IMR-90 (cell line): Measurements from ENCODE around the gene ITPRIP. TPM values are rescaled to one million over a fixed set of nuclear protein-coding genes. Genes with fewer than 3 reads are reported as not detected.
A peak's percentile ranks its signal among the peaks of the same experiment; 100 is the strongest.

Source experiments
- CTCF ChIP-seq: conservative IDR thresholded peaks from 2 replicates; pipeline ENCODE4 v1.5.1; 2012; ENCODE audit warnings: mild to moderate bottlenecking, low read depth, low read length, improper control_type of control experiment
- MXI1 ChIP-seq: IDR thresholded peaks from 2 replicates; pipeline ENCODE4 v1.6.1; 2012; ENCODE audit warnings: low read depth, mild to moderate bottlenecking, low read length, moderate library complexity, borderline replicate concordance
- polyA plus RNA-seq, 3 experiments: library from polyadenylated mRNA; depleted of rRNA; stranded (reverse); fragments of >200 nt; gene quantifications; 2 replicates each; pipeline ENCODE4 v1.2.3, GENCODE V29; 2012; ENCODE audit warnings: low replicate concordance in 1 of 3
- total RNA-seq: library from RNA; depleted of rRNA; stranded (reverse); fragments of >200 nt; gene quantifications from 2 replicates; pipeline ENCODE4 v1.2.3, GENCODE V29; 2012

ITPRIP gene
- total and polyA plus RNA-seq, 2 of the 4 experiments (the other 2 are of a cell fraction), result 7.5 to 31.9 TPM

DNA sequence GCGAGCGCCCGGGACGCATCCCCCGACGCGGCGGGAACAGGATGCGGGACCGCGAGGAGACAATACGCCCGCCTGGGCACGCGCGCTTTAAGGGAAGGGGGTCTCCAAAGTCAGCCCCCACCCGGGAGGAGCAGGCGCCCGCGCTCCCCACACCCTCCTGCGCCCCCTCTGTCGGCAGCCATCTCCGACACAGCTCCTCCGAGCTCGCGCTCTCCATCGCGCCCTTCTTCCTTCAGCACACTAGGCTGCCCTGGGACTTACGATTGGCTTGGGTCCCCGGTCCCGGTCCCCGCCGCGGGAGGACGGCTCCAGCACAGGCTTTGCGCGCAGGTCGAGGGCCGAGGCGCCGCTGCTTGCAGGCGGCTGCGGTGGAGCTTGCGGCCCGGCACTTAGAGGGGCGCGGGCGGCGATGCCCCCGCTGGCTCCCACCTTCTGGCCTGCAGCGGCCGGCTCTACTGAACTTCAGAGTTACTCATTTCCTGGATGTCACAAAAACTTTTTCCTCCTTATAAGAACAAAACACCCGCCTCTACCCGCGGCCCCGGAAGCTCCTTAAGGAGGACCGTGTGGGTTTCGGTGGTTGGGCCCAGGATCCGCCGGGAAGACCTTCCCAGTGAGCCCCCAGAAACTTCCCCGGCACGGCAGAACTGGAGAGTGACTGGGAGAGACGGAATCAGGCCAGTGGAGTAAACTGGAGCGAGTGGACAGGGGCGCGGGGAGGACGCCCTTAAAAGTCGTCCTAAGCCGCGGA lies at the start of gene ITPRIP (continued):
- TF ChIP-seq CTCF (no peak; the same call in 1 of the 2 replicates), MXI1 (0 out of 2 replicates have a peak, but pooled peaks have one; percentile 24)
